Endothelial cell of umbilical vein (primary cell): ENCODE data around the gene NFKBIA. TPM values are rescaled to one million over a fixed set of nuclear protein-coding genes. Genes with fewer than 3 reads are reported as not detected.
A peak's percentile ranks its signal among the peaks of the same experiment; 100 is the strongest.

Experiments used
- BruUV-seq: library from RNA; stranded (reverse); fragments of 400-500 nt; replicated peaks from 2 replicates; lab custom pipeline; 2021; lab: Mats Ljungman, UMichigan
- CTCF ChIA-PET: fragments of 300-600, 350-600 bp; sonication (Branson Sonifier 250); formaldehyde crosslinking; loops from one replicate; lab custom pipeline; 2021; ENCODE audit warnings: antibody characterized with exemption, inconsistent platforms; lab: Charles Lee
- POLR2A ChIA-PET: fragments of 300-600, 350-600 bp; sonication (Branson Sonifier 250); formaldehyde crosslinking; loops from one replicate; lab custom pipeline; 2021; ENCODE audit warnings: antibody characterized with exemption, inconsistent platforms; lab: Charles Lee
- DNase-seq: peaks from one replicate; pipeline ENCODE4 v3.0.0-alpha.2; 2011; ENCODE audit warnings: low read depth, low spot score
- FAIRE-seq: peaks from 2 replicates; lab custom pipeline; 2011; peaks lifted over from hg19 to GRCh38; lab: Jason Lieb, UNC
- H2AFZ ChIP-seq: 2 replicates; pipeline ENCODE4 v1.6.0; 2012; ENCODE audit warnings: low read depth, low read length, control low read depth, inconsistent platforms
- H3K27ac ChIP-seq: 2 replicates; pipeline ENCODE4 v1.5.1; 2011; ENCODE audit warnings: low read depth, mild to moderate bottlenecking, control low read depth, low read length, moderate library complexity; ENCODE audit not compliant: insufficient read depth
- H3K27me3 ChIP-seq, 2 experiments: 2 replicates each; pipeline versions ENCODE4 v1.6.0 to v1.6.1; 2011; ENCODE audit warnings: low read length in 2 of 2, mixed read lengths in 1 of 2; ENCODE audit not compliant: control insufficient read depth in 2 of 2, insufficient read depth in 2 of 2
- H3K36me3 ChIP-seq, 2 experiments: 2 replicates in 1 of 2; 3 replicates in 1 of 2; pipeline ENCODE4 v1.5.1; 2011; ENCODE audit warnings: low read length in 2 of 2, mild to moderate bottlenecking in 1 of 2, moderate library complexity in 1 of 2; ENCODE audit not compliant: control insufficient read depth in 2 of 2, insufficient read depth in 2 of 2; ENCODE audit errors: extremely low read depth in 1 of 2
- H3K4me1 ChIP-seq: 3 replicates; pipeline ENCODE4 v1.5.1; 2011; ENCODE audit warnings: mild to moderate bottlenecking, low read length; ENCODE audit not compliant: control insufficient read depth, insufficient read depth; ENCODE audit errors: extremely low read depth
- H3K4me2 ChIP-seq: 2 replicates; pipeline ENCODE4 v1.6.1; 2011; ENCODE audit warnings: low read length, control low read depth, mixed read lengths; ENCODE audit not compliant: insufficient read depth
- H3K4me3 ChIP-seq, 3 experiments: fragments of 200-600 bp in 1 of 3; sonication (generic), shearing (Covaris generic) in 1 of 3; replicated peaks in 1 of 3; 2 replicates each; pipeline ENCODE4 v1.5.1; 2011 to 2016; ENCODE audit warnings: control low read depth in 3 of 3, low read length in 3 of 3, mild to moderate bottlenecking in 2 of 3, inconsistent platforms in 1 of 3, low read depth in 1 of 3, moderate library complexity in 1 of 3; ENCODE audit not compliant: insufficient read depth in 1 of 3
- H3K79me2 ChIP-seq: 2 replicates; pipeline ENCODE4 v1.6.0; 2012; ENCODE audit warnings: low read length, inconsistent platforms; ENCODE audit not compliant: control insufficient read depth, insufficient read depth
- H3K9ac ChIP-seq: replicated peaks from 2 replicates; pipeline ENCODE3; 2011; ENCODE audit warnings: low read length, control low read depth; ENCODE audit not compliant: insufficient read depth; ENCODE audit errors: extremely low read depth
- H3K9me1 ChIP-seq: replicated peaks from 3 replicates; pipeline ENCODE4 v1.6.0; 2011; ENCODE audit warnings: mild to moderate bottlenecking, low read length; ENCODE audit not compliant: control insufficient read depth, insufficient read depth; ENCODE audit errors: extremely low read depth
- H3K9me3 ChIP-seq: replicated peaks from 2 replicates; pipeline ENCODE4 v1.5.1; 2012; ENCODE audit warnings: low read length, inconsistent platforms; ENCODE audit not compliant: control insufficient read depth, insufficient read depth
- H4K20me1 ChIP-seq: replicated peaks from 2 replicates; pipeline ENCODE3; 2011; ENCODE audit warnings: mild to moderate bottlenecking, low read length; ENCODE audit not compliant: control insufficient read depth, insufficient read depth; ENCODE audit errors: extremely low read depth
- EZH2 ChIP-seq: IDR thresholded peaks from 2 replicates; pipeline ENCODE4 v1.6.1; 2012; ENCODE audit warnings: borderline replicate concordance, low read depth, mild to moderate bottlenecking, moderate library complexity, low read length, inconsistent platforms; ENCODE audit not compliant: severe bottlenecking
- FOS ChIP-seq: IDR thresholded peaks from 2 replicates; pipeline ENCODE4 v1.6.1; 2011; ENCODE audit warnings: mild to moderate bottlenecking, low read length, moderate library complexity, borderline replicate concordance; ENCODE audit not compliant: insufficient read depth
- GATA2 ChIP-seq: IDR thresholded peaks from 2 replicates; pipeline ENCODE4 v1.7.0; 2011; ENCODE audit warnings: low read depth, mild to moderate bottlenecking, moderate library complexity, mixed read lengths, low read length; ENCODE audit not compliant: insufficient read length, insufficient read depth
- JUN ChIP-seq: IDR thresholded peaks from 2 replicates; pipeline ENCODE4 v1.6.1; 2011; ENCODE audit warnings: borderline replicate concordance, low read depth; ENCODE audit not compliant: insufficient read length, insufficient read depth
- MYC ChIP-seq: IDR thresholded peaks from one replicate; pipeline ENCODE4 v1.6.1; 2011; ENCODE audit warnings: mild to moderate bottlenecking, low read depth, low read length
- POLR2A ChIP-seq: IDR thresholded peaks from 2 replicates; pipeline ENCODE4 v1.6.1; 2012; ENCODE audit warnings: low read depth, mild to moderate bottlenecking, control low read depth, low read length
- POLR2AphosphoS5 ChIP-seq: IDR thresholded peaks from 2 replicates; pipeline ENCODE4 v1.6.1; 2012; ENCODE audit warnings: low read depth, mild to moderate bottlenecking, control low read depth, low read length, moderate library complexity; ENCODE audit not compliant: insufficient read depth
- dilution Hi-C: fragments of 300-500 bp; cut with MboI; formaldehyde crosslinking; loops from one replicate; pipeline ENCODE4 v1.15.0; 2019; ENCODE audit warnings: low sequenced_read_pairs; ENCODE audit not compliant: extremely low pct_ligation_motif_present
- intact Hi-C: fragments of 100-400 bp; cut with micrococcal nuclease; formaldehyde crosslinking; loops from one replicate; pipeline ENCODE4 v1.10.0; 2022
- polyA plus RNA-seq, 4 experiments: library from polyadenylated mRNA; depleted of rRNA in 3 of 4; stranded (reverse) in 3 of 4; unstranded in 1 of 4; fragments of >200 nt; gene quantifications; 2 replicates each; pipeline versions ENCODE4 v1.2.1 to v1.2.3, GENCODE V29; 2011 to 2012; ENCODE audit warnings: missing spikeins in 1 of 4
- total RNA-seq: library from RNA; stranded (reverse); gene quantifications from 2 replicates; pipeline ENCODE4 v1.2.3, GENCODE V29; 2021

NFKBIA gene
- total and polyA plus RNA-seq, 2 donors (not counting 3 experiments of a cell fraction or from before 2014, with no cell fraction given) = 55.7 to 82.8 TPM

DNA sequence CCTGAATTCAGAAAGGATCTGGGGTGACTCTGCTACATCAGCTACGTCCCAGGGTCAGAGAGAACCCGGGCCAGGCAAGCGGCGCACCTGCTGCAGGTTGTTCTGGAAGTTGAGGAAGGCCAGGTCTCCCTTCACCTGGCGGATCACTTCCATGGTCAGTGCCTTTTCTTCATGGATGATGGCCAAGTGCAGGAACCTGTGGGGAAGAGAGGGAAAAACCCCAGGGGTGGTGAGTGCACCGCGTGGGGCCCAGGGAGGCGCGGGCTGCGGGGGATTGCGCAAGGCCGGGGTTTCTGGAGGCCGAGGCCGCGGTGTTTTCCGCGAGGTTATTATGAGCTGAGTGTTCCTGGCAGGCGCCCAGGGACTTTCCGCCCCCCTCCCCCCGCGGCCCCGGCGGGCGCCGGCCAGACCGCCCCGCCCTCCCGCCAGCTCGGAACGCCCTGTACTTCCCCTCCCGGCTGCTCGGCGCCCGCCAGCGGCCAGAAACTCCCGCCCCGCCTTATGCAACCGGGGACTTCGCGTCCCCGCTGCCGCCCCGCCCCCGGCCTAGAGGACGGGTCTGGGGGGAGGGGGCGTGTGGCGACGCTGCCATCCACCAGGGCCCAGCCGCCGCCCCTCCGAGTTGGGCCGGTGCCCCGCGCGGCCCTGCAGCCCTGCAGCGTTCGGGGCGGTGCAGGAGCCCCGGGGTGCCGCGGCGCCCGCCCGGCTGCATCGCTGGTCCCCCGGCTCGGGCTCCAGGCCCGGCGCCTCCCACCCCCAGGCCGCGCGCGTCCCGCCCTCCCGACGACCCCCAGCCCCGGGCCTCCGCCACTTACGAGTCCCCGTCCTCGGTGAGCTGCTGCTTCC is 723 bp downstream of the NFKBIA start:
- Histone ChIP-seq H3K4me1 (peaks cover 45% of the 10 kb centered on the region), H4K20me1 (no peaks in the 10 kb centered on the region), H3K27me3 (no peaks in the 10 kb centered on the region), H3K9me3 (no peaks in the 10 kb centered on the region), H3K4me3 (peak overlapping the region; percentile 74 to 89 (median 76)), H3K79me2 (peaks cover 23% of the 10 kb centered on the region), H3K4me2 (peak overlapping the region; percentile 60), H3K9ac (peak overlapping the region; percentile 99), H3K27ac (peak overlapping the region; percentile 97), H3K9me1 (no peaks in the 10 kb centered on the region), H3K36me3 (peaks cover 15 to 21% of the 10 kb centered on the region in 2 experiments), H2AFZ (peak overlapping the region; percentile 38)
- intact Hi-C loops (loop anchor here (1.0 to 5.0 kb wide), 6 partner anchors 9 to 622 kb away; partner anchors contain the start of gene PSMA6), dilution Hi-C loops (no loop called here)
- DNase-seq (peak; percentile 93), FAIRE-seq (peak; percentile 55)
- ChIA-PET CTCF (interaction anchor here (0.6 to 4.3 kb wide), 21 partner anchors 10 to 283 kb away, joined by 3 to 53 read pairs (median 6); partner anchors contain the start of genes PPP2R3C and PSMA6), POLR2A (interaction anchor here (0.6 to 2.4 kb wide), 17 partner anchors 10 to 358 kb away, joined by 3 to 16 read pairs (median 5); partner anchors contain the start of genes FAM177A1, PPP2R3C, PRORP and PSMA6)
- BruUV-seq = no TSS peak
- no peak for TF ChIP-seq EZH2
- TF ChIP-seq POLR2A = peak; percentile 58
- TF ChIP-seq GATA2 = no peak
- peak; percentile 57 for TF ChIP-seq MYC
- TF ChIP-seq FOS = peak; percentile 31
- peak; percentile 73 for TF ChIP-seq POLR2AphosphoS5
- no peak for TF ChIP-seq JUN
